Fibroblast of peridontal ligament (primary cell): Measurements from ENCODE around the gene SEMA3B.
"Not testable (repeated sequence)": the region's sequence is repeated elsewhere in the genome, so short reads cannot be mapped to it uniquely, and the experiment has no call there.

Experiments used
- DNase-seq: peaks from one replicate; pipeline ENCODE4 v3.0.0-alpha.2; 2010; ENCODE audit errors: extremely low read depth

SEMA3B gene

GRCh38 chr3:50272911-50273688 lies 4.2 kb downstream of the SEMA3B start:
- peak; percentile 69 for DNase-seq

- no peak for DNase-seq
Observed at GRCh38 chr3:50273689-50274065, 4.7 kb downstream of the SEMA3B start.

- DNase-seq = peak; percentile 44
Observed at GRCh38 chr3:50274371-50275104, 5.6 kb downstream of the SEMA3B start.

- DNase-seq = no peak
Observed at GRCh38 chr3:50275141-50275995, 6.4 kb downstream of the SEMA3B start.

GRCh38 chr3:50275996-50276761 lies 7.2 kb downstream of the SEMA3B start:
- DNase-seq = no peak

- no peak for DNase-seq
Observed at GRCh38 chr3:50276762-50277101, 7.8 kb downstream of the SEMA3B start.

- DNase-seq = no peak
Observed at GRCh38 chr3:50278123-50278879, 9.4 kb downstream of the SEMA3B start.

GRCh38 chr3:50278880-50279224 lies 9.9 kb downstream of the SEMA3B start, which contains the start of gene LSMEM2:
Gene LSMEM2, plus strand, starts transcription at chr3:50279087. Its CDS starts 27 bp downstream, at chr3:50279114.
- DNase-seq = no peak

GRCh38 chr3:50279255-50280016 lies 10.5 kb downstream of the SEMA3B start:
- no peak for DNase-seq

- not testable (repeated sequence) for DNase-seq
Observed at GRCh38 chr3:50284121-50284520, 15.2 kb downstream of the SEMA3B start.

GRCh38 chr3:50286322-50287227 lies 17.6 kb downstream of the SEMA3B start:
- DNase-seq = no peak

GRCh38 chr3:50287262-50287661 lies 18.3 kb downstream of the SEMA3B start:
- DNase-seq = no peak

GRCh38 chr3:50288387-50289007 lies 19.6 kb downstream of the SEMA3B start:
- DNase-seq = no peak

- DNase-seq = no peak
Observed at GRCh38 chr3:50289130-50289529, 20.2 kb downstream of the SEMA3B start.

GRCh38 chr3:50290161-50290641 lies 21.3 kb downstream of the SEMA3B start:
- DNase-seq = no peak

GRCh38 chr3:50292159-50293078 lies 23.5 kb downstream of the SEMA3B start, which contains the start of gene IFRD2:
Gene IFRD2, minus strand, starts transcription at chr3:50292429. Its CDS starts 155 bp downstream, at chr3:50292274.
- DNase-seq = peak; percentile 95
